Measurements from ENCODE around the gene GGACT.

DNA sequence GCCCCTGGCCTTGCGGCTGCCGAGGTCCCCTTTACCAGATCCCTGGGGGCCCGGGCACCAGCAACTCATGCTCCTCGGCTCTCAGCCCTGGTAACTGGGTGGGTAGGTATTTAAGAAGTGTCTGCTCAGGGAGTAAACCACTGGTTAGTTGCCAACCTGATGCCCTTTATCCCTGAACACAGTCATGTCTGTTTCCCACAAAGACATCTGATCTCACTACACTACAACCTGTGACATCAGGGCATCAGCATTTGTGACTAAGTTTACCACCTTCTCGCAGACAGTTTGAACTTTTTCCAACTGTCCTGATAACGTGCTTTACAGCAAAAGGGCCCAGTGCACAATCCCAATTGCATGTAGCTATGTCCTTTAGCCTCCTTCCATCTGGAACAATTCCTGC lies 22.0 kb downstream of the GGACT start:
- TF ChIP-seq EZH2 (IDR thresholded peaks at IDR 0.05; ENCODE audit: borderline replicate concordance, insufficient read depth, low read length, poor library complexity, severe bottlenecking) = no peak
- TF ChIP-seq, protein P1, sequence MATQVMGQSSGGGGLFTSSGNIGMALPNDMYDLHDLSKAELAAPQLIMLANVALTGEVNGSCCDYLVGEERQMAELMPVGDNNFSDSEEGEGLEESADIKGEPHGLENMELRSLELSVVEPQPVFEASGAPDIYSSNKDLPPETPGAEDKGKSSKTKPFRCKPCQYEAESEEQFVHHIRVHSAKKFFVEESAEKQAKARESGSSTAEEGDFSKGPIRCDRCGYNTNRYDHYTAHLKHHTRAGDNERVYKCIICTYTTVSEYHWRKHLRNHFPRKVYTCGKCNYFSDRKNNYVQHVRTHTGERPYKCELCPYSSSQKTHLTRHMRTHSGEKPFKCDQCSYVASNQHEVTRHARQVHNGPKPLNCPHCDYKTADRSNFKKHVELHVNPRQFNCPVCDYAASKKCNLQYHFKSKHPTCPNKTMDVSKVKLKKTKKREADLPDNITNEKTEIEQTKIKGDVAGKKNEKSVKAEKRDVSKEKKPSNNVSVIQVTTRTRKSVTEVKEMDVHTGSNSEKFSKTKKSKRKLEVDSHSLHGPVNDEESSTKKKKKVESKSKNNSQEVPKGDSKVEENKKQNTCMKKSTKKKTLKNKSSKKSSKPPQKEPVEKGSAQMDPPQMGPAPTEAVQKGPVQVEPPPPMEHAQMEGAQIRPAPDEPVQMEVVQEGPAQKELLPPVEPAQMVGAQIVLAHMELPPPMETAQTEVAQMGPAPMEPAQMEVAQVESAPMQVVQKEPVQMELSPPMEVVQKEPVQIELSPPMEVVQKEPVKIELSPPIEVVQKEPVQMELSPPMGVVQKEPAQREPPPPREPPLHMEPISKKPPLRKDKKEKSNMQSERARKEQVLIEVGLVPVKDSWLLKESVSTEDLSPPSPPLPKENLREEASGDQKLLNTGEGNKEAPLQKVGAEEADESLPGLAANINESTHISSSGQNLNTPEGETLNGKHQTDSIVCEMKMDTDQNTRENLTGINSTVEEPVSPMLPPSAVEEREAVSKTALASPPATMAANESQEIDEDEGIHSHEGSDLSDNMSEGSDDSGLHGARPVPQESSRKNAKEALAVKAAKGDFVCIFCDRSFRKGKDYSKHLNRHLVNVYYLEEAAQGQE (IDR thresholded peaks at IDR 0.05; ENCODE audit: borderline replicate concordance) = no peak
- TF ChIP-seq CTCF (IDR thresholded peaks at IDR 0.05; ENCODE audit: poor library complexity, severe bottlenecking) = no peak
- TF ChIP-seq SMC3 (conservative IDR thresholded peaks at IDR 0.05; ENCODE audit: poor library complexity) = no peak
- no peak for TF ChIP-seq POLR2AphosphoS5 (IDR thresholded peaks at IDR 0.05)
- TF ChIP-seq TAF1 (IDR thresholded peaks at IDR 0.05; ENCODE audit: low read depth) = no peak
- no peak for TF ChIP-seq MXI1 (conservative IDR thresholded peaks at IDR 0.05; ENCODE audit: poor library complexity, severe bottlenecking)
- TF ChIP-seq RAD21 (conservative IDR thresholded peaks at IDR 0.05) = no peak
- no peak for TF ChIP-seq EP300 (conservative IDR thresholded peaks at IDR 0.05; ENCODE audit: poor library complexity, severe bottlenecking)

Data from neural cell (in vitro differentiated cells).